Measurements from ENCODE around the gene EIF4EBP3.

Gene EIF4EBP3

GRCh38 chr5:140563596-140563995 is 16.1 kb downstream of the EIF4EBP3 start:
- TF ChIP-seq CTCF (IDR thresholded peaks at IDR 0.05; ENCODE audit: borderline replicate concordance, insufficient read depth, low read depth, low read length): no peak
- peak overlapping the region; percentile 92 for H3K4me3 ChIP-seq (ENCODE audit: low read depth, low read length)

GRCh38 chr5:140564196-140565023 is 16.9 kb downstream of the EIF4EBP3 start, which contains the start of the genes APBB3 and SLC35A4:
Gene APBB3, minus strand, starts transcription at chr5:140564598. Its CDS starts 353 bp downstream, at chr5:140564245.
Gene SLC35A4, plus strand, starts transcription at chr5:140564828. Its CDS starts 2,342 bp downstream, at chr5:140567170.
- no peak for TF ChIP-seq CTCF (IDR thresholded peaks at IDR 0.05; ENCODE audit: borderline replicate concordance, insufficient read depth, low read depth, low read length)
- H3K4me3 ChIP-seq (ENCODE audit: low read depth, low read length): peak within 1 kb of the TSS; percentile 92

- TF ChIP-seq CTCF (IDR thresholded peaks at IDR 0.05; ENCODE audit: borderline replicate concordance, insufficient read depth, low read depth, low read length): no peak
Observed at GRCh38 chr5:140565024-140565779, 17.7 kb downstream of the EIF4EBP3 start.

GRCh38 chr5:140565780-140566095 is 18.3 kb downstream of the EIF4EBP3 start:
- no peak for TF ChIP-seq CTCF (IDR thresholded peaks at IDR 0.05; ENCODE audit: borderline replicate concordance, insufficient read depth, low read depth, low read length)
- H3K4me3 ChIP-seq (ENCODE audit: low read depth, low read length): peak overlapping the region; percentile 92

More at GRCh38 chr5:140565024-140565779, 17.7 kb downstream of the EIF4EBP3 start:
- H3K4me3 ChIP-seq (ENCODE audit: low read depth, low read length): peak overlapping the region; percentile 92

GRCh38 chr5:140566665-140567064 is 19.2 kb downstream of the EIF4EBP3 start:
- H3K4me3 ChIP-seq (ENCODE audit: low read depth, low read length): no peak overlapping the region
- TF ChIP-seq CTCF (IDR thresholded peaks at IDR 0.05; ENCODE audit: borderline replicate concordance, insufficient read depth, low read depth, low read length): no peak

- no peak for TF ChIP-seq CTCF (IDR thresholded peaks at IDR 0.05; ENCODE audit: borderline replicate concordance, insufficient read depth, low read depth, low read length)
- H3K4me3 ChIP-seq (ENCODE audit: low read depth, low read length): no peak overlapping the region
Observed at GRCh38 chr5:140567136-140567818, 19.8 kb downstream of the EIF4EBP3 start.
